ENCODE results near the gene ARL4C. TPM values are rescaled to one million over a fixed set of nuclear protein-coding genes. Genes with fewer than 3 reads are reported as not detected.

Gene ARL4C
- 100 to 1,000 TPM; 469 to 471 TPM for total RNA-seq
- 237 TPM for polyA plus RNA-seq (2013, experiment 1 of 2)
- polyA plus RNA-seq (2013, experiment 2 of 2) = 248 TPM
- 10.3 to 1,503 (median 486) reads per million in 172 experiments for total RNA-seq

- ATAC-seq (ENCODE audit: poor library complexity) (peak; percentile 38), DNase-seq (peak; percentile 33 to 88 (median 69))
- peak within 1 kb of the TSS; percentile 98 for H3K27ac Mint-ChIP-seq
- no peaks in the 10 kb centered on the region for H3K9me3 Mint-ChIP-seq
- H3K4me3 Mint-ChIP-seq = peak within 1 kb of the TSS; percentile 98
- H3K36me3 Mint-ChIP-seq (ENCODE audit: low read depth) = peaks cover 51% of the 10 kb centered on the region
- intact Hi-C loops (cut with DNase I, micrococcal nuclease) = loop anchor here in 1 of 2 experiments (1.0 to 5.0 kb wide), 2 partner anchors 125 to 209 kb away; no protein-coding TSS in a partner anchor
- Histone ChIP-seq H3K36me3 (ENCODE audit: insufficient read depth, low read length) (peaks cover 12% of the 10 kb centered on the region), H3K27me3 (ENCODE audit: control insufficient read depth in 1 of 2, insufficient read depth in 2 of 2, low read length in 2 of 2) (no peaks in the 10 kb centered on the region), H3K27ac (ENCODE audit: low read depth in 1 of 2, low read length in 2 of 2) (peak within 1 kb of the TSS; percentile 70 to 96), H3K4me3 (ENCODE audit: low read length) (peak within 1 kb of the TSS; percentile 94), H3K4me1 (ENCODE audit: insufficient read depth, low read length) (peaks cover 34% of the 10 kb centered on the region), H3K9me3 (ENCODE audit: control insufficient read depth in 1 of 2, insufficient read depth in 1 of 2, low read length in 2 of 2) (no peaks in the 10 kb centered on the region)
- POLR2A ChIA-PET = interaction anchor here (0.6 to 12.4 kb wide), 30 partner anchors 8 to 515 kb away, joined by 3 to 265 read pairs (median 4); no protein-coding TSS in a partner anchor
- H3K27me3 Mint-ChIP-seq = peaks cover 5% of the 10 kb centered on the region
- H3K4me1 Mint-ChIP-seq (ENCODE audit: low read depth) = peaks cover 53% of the 10 kb centered on the region
- CTCF ChIA-PET = interaction anchor here (1.0 to 4.3 kb wide), 9 partner anchors 8 to 361 kb away, joined by 3 to 17 read pairs (median 4); no protein-coding TSS in a partner anchor
- TF ChIP-seq CTCF (IDR thresholded peaks at IDR 0.05) = no peak
These were observed at the start of gene ARL4C for GRCh38 chr2:234496835-234497593. Gene ARL4C (minus strand): TSS chr2:234497081. CDS start chr2:234496586, 495 bp downstream.

GRCh38 chr2:234544659-234545611 is 48.1 kb upstream of the ARL4C start:
- no peaks in the 10 kb centered on the region for H3K4me1 Mint-ChIP-seq (ENCODE audit: low read depth)
- H3K36me3 Mint-ChIP-seq (ENCODE audit: low read depth) = no peaks in the 10 kb centered on the region
- DNase-seq (peak; percentile 59 to 86 (median 70)), ATAC-seq (ENCODE audit: poor library complexity) (peak; percentile 93)
- peaks cover 6% of the 10 kb centered on the region for H3K4me1 ChIP-seq (ENCODE audit: insufficient read depth, low read length)
- H3K4me3 ChIP-seq (ENCODE audit: low read length) = no peak overlapping the region
- H3K36me3 ChIP-seq (ENCODE audit: insufficient read depth, low read length) = no peaks in the 10 kb centered on the region
- H3K9me3 ChIP-seq (ENCODE audit: control insufficient read depth in 1 of 2, insufficient read depth in 1 of 2, low read length in 2 of 2) = no peaks in the 10 kb centered on the region
- ChIA-PET POLR2A (interaction anchor here (0.5 to 1.2 kb wide), 3 partner anchors 409 to 673 kb away, joined by 3 read pairs; no protein-coding TSS in a partner anchor), CTCF (interaction anchor here (1.0 to 1.4 kb wide), 5 partner anchors 19 to 520 kb away, joined by 3 read pairs; no protein-coding TSS in a partner anchor)
- H3K27me3 Mint-ChIP-seq = peaks cover 38% of the 10 kb centered on the region
- peak; percentile 93 for TF ChIP-seq CTCF (IDR thresholded peaks at IDR 0.05)
- H3K27me3 ChIP-seq (ENCODE audit: control insufficient read depth in 1 of 2, insufficient read depth in 2 of 2, low read length in 2 of 2) = peaks cover 0 to 5% of the 10 kb centered on the region in 2 experiments
- H3K27ac ChIP-seq (ENCODE audit: low read depth in 1 of 2, low read length in 2 of 2) = no peak overlapping the region
- intact Hi-C loops (cut with DNase I, micrococcal nuclease) = loop anchor here (1.0 to 2.0 kb wide), 3 partner anchors 44 to 569 kb away; no protein-coding TSS in a partner anchor
- H3K4me3 Mint-ChIP-seq = no peak overlapping the region
- H3K27ac Mint-ChIP-seq = no peak overlapping the region
- no peaks in the 10 kb centered on the region for H3K9me3 Mint-ChIP-seq

GRCh38 chr2:234542742-234543141 is 45.9 kb upstream of the ARL4C start:
- Histone ChIP-seq H3K9me3 (ENCODE audit: control insufficient read depth in 1 of 2, insufficient read depth in 1 of 2, low read length in 2 of 2) (peaks cover 3 to 6% of the 10 kb centered on the region in 2 experiments), H3K27ac (ENCODE audit: low read depth in 1 of 2, low read length in 2 of 2) (no peak overlapping the region), H3K4me1 (ENCODE audit: insufficient read depth, low read length) (peaks cover 6% of the 10 kb centered on the region), H3K36me3 (ENCODE audit: insufficient read depth, low read length) (no peaks in the 10 kb centered on the region), H3K4me3 (ENCODE audit: low read length) (no peak overlapping the region), H3K27me3 (ENCODE audit: control insufficient read depth in 1 of 2, insufficient read depth in 2 of 2, low read length in 2 of 2) (no peaks in the 10 kb centered on the region)
- Mint-ChIP-seq H3K27me3 (peaks cover 23% of the 10 kb centered on the region), H3K36me3 (ENCODE audit: low read depth) (no peaks in the 10 kb centered on the region), H3K9me3 (no peaks in the 10 kb centered on the region), H3K4me3 (no peak overlapping the region), H3K4me1 (ENCODE audit: low read depth) (no peaks in the 10 kb centered on the region), H3K27ac (no peak overlapping the region)
- ChIA-PET CTCF (no interaction called here), POLR2A (no interaction called here)
- no peak for TF ChIP-seq CTCF (IDR thresholded peaks at IDR 0.05)
- ATAC-seq (ENCODE audit: poor library complexity) = no peak
- intact Hi-C loops (cut with DNase I, micrococcal nuclease) = no loop called here
- DNase-seq = no peak

Measured in CD4-positive, alpha-beta T cell (primary cell).